CD4-positive, alpha-beta T cell treated with Interleukin-15 for 1 hour (primary cell): Measurements from ENCODE around the gene RTEL1.

ENCODE experiments used
- DNase-seq: peaks from one replicate; pipeline ENCODE4 v3.0.0-alpha.2; 2020

The RTEL1 gene

DNA sequence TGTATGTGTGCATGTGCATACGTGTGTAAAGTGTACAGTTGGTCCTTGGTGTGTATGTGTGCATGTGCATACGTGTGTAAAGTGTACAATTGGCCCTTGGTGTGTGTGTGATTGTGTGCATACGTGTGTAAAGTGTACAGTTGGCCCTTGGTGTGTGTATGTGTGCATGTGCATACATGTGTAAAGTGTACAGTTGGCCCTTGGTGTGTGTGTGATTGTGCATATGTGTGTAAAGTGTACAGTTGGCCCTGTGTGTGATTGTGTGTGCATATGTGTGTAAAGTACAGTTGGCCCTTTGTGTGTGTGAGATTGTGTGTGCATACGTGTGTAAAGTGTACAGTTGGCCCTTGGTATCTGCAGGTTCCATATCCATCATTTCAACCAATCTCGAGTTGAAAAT lies 73.3 kb downstream of the RTEL1 start:
- DNase-seq = no peak

DNA sequence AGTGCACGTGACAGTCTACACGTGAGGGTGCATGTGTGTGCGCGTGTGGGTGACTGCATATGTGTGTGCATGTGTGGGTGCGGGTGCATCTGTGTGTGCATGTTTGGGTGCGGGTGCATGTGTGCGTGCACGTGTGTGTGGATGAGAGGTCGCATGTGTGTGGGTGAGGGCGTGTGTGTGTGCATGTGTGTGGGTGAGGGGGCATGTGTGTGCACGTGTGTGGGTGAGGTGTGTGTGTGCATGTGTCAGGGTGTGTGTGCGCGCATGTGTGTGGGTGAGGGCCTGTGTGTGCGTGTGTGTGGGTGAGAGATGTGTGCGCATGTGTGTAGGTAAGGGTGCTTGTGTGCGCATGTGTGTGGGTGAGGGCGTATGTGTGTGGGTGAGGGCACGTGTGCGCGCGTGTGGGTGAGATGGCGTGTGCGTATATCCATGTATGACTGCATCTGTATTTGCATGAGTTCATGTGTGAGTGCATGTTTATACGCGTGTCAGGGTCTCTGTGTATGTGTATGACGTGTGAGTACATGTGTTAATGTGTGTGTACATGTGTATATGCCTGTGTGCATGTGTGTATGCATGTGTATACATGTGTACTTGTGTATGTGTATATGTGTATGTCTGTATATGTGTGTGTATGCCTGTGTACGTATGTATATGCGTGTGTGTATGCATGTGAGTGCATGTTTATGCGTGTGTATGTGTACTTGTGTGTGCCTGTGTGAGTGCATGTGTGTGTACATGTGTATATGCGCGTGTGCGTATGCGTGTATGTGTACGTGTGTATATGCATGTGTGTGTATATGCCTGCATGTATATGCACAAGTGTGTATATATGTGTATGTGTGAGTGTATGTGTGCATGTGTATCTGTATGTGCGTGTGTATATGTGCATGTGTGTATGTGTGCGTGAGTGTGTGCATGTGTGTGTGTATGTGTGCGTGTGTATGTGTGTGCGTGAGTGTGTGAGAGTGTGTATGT lies 74.3 kb downstream of the RTEL1 start:
- DNase-seq = no peak

GRCh38 chr20:63733117-63733516 lies 75.0 kb downstream of the RTEL1 start:
- DNase-seq = no peak

DNA sequence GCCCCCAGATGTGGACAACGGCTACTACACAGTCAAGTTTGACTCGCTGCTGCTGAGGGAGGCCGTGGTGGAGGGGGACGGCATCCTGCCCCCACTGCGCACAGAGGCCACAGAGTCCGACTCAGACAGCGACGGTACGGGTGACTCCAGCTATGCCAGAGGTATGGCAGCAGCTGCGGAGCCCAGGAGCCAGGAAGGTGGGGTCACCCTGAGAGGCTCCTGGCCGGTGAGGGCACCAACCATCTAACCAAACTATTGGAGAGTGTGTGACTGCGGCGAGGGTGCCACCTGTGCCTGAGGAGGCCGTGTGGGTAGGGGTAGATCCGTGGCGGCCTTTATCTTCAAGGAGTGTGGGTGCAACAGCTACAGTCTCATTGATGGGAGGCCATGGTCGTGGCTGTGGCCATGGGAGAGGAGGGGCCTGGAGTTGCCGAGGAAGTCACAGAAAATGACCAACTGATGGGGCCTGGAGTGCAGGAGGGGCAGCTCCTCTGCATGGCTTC lies 75.5 kb downstream of the RTEL1 start:
- DNase-seq = no peak

GRCh38 chr20:63734111-63734945 lies 76.2 kb downstream of the RTEL1 start:
- DNase-seq = no peak

DNA sequence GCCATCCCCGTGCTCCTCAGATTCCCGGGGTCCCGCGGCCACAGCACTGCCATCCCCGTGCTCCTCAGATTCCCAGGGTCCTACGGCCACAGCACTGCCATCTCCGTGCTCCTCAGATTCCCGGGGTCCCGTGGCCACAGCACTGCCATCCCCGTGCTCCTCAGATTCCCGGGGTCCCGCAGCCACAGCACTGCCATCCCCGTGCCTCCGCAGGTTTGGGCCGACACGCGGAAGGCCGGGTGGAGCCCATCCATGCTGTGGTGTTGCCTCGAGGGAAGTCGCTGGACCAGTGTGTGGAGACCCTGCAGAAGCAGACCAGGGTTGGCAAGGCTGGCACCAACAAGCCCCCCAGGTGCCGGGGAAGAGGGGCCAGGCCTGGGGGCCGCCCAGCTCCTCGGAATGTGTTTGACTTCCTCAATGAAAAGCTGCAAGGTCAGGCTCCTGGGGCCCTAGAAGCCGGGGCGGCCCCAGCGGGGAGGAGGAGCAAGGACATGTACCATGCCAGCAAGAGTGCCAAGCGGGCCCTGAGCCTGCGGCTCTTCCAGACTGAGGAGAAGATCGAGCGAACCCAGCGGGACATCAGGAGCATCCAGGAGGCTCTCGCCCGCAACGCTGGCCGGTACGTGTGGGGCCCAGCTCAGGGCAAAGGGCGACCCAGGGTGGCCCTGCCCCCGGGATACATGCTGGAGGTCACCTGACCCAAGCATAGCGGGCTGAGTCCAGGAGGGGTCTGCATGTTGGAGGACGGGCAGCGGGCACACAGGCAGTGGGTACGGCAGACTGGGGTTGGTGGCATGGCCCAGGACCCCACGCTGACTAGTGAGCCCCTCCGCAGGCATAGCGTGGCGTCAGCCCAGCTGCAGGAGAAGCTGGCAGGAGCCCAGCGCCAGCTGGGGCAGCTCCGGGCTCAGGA lies 77.1 kb downstream of the RTEL1 start:
- no peak for DNase-seq

GRCh38 chr20:63735859-63736718 lies 78.0 kb downstream of the RTEL1 start, which contains the start of gene LIME1:
LIME1 (plus strand) TSS chr20:63736664; CDS start chr20:63737550, 886 bp downstream.
- DNase-seq = peak; percentile 81

GRCh38 chr20:63736893-63737694 lies 79.0 kb downstream of the RTEL1 start:
- peak; percentile 37 for DNase-seq

DNA sequence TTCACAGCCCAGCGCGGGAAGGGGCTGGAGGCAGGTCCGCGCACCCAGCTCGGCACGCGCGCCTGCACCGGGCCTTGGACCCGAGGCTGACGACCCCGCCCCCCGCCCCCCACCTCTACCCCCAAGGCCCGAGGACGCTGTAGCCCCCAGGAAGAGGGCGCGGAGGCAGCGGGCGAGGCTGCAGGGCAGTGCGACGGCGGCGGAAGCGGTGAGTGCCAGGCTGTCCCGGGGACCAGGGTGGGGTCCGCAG lies 79.5 kb downstream of the RTEL1 start:
- DNase-seq = no peak

- DNase-seq = no peak
Observed at GRCh38 chr20:63737945-63738686, 80.0 kb downstream of the RTEL1 start.

DNA sequence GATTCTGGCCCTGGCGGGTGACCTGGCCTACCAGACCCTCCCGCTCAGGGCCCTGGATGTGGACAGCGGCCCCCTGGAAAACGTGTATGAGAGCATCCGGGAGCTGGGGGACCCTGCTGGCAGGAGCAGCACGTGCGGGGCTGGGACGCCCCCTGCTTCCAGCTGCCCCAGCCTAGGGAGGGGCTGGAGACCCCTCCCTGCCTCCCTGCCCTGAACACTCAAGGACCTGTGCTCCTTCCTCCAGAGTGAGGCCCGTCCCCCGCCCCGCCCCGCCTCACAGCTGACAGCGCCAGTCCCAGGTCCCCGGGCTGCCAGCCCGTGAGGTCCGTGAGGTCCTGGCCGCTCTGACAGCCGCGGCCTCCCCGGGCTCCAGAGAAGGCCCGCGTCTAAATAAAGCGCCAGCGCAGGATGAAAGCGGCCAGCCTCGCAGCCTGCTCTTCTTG lies 80.6 kb downstream of the RTEL1 start:
- DNase-seq = peak; percentile 39

DNA sequence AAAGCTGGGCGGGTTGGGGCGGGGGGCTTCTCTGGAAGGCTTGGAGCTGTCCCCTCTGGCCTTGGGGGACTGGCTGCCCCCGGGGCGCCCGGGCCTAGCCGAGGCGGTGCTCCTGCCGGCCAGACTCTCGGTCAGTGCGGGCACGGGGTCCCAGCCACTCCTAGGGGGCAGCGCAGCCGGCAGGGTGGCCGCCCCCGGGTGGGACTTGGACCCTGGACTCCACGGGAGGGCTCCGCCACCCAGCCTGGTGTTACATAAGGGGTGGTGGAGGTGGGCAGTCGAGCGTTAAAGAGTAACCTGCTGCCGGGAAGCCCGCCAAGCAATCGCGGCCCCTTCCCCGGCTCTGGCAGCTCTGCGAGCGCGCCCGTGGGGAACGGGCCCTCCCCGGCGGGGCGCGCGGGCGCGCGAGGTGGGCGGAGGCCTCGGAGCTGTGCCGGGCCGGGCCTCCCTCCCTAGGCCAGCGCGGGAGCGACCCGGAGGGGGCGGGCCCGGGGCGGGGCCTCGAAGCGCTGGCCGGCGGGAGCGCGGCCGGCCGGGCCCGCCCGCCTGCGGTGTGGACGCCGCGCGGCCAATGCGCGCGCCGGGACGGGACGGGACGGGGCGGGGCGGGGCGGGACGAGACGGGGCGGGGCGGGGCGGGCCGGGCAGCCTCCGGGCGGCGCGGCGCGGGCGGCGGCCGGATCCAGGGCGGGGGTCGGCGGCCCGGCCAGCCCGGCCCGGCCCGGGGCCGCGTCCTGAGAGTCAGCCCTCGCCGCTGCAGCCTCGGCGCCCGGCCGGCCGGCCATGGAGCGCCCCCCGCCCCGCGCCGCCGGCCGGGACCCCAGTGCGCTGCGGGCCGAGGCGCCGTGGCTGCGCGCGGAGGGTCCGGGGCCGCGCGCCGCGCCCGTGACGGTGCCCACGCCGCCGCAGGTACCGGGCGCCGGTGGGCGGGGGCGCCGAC lies 81.3 kb downstream of the RTEL1 start, which contains the start of gene SLC2A4RG:
TSS of gene SLC2A4RG (plus strand) at position 647 of the 940 bp plus-strand sequence. CDS start at position 784, 137 bp downstream.
- DNase-seq = peak; percentile 79

DNA sequence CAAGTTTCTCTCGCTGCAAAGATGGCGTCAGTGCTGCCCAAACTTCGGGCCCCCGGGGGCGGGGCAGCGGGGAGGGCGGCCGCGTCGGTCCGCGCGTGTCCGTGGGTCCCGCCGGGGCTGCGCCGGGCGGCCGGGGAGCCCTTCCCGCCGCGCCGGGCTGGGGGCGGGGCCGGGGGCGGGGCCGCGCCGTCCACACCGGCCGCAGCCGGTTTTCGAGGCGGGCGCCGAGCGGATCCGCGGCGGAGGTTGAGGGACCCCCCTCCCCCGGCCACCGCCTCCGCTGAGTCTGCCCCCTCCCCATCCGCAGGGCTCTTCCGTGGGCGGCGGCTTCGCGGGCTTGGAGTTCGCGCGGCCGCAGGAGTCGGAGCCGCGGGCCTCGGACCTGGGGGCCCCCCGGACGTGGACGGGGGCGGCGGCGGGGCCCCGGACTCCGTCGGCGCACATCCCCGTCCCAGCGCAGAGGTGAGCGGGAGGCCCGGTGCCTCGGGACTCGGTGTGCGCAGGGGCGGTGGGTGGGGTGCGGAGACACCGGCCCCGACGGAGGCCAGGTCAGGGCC lies 82.0 kb downstream of the RTEL1 start:
- DNase-seq = peak; percentile 48

GRCh38 chr20:63740627-63741353 lies 82.7 kb downstream of the RTEL1 start:
- DNase-seq = peak; percentile 41

GRCh38 chr20:63741354-63741675 lies 83.2 kb downstream of the RTEL1 start:
- DNase-seq = no peak

GRCh38 chr20:63741676-63742380 lies 83.7 kb downstream of the RTEL1 start:
- DNase-seq = no peak
